A673 (cell line): ENCODE results near the gene CYTH4. TPM values are rescaled to one million over a fixed set of nuclear protein-coding genes. Genes with fewer than 3 reads are reported as not detected.

ENCODE experiments used
- BruUV-seq: library from RNA; stranded (reverse); fragments of 400-500 nt; replicated peaks from 2 replicates; lab custom pipeline; 2021; lab: Mats Ljungman, UMichigan
- CTCF ChIA-PET: fragments of 300-600 bp; sonication (Branson Sonifier 250); formaldehyde crosslinking; loops from one replicate; lab custom pipeline; 2022; ENCODE audit warnings: antibody characterized with exemption; lab: Charles Lee
- POLR2A ChIA-PET: fragments of 300-600 bp; sonication (Branson Sonifier 250); formaldehyde crosslinking; loops from one replicate; lab custom pipeline; 2022; ENCODE audit warnings: antibody characterized with exemption; ENCODE audit not compliant: low non-redundant PET; lab: Charles Lee
- DNase-seq: peaks from one replicate; pipeline ENCODE4 v3.0.0-alpha.2; 2015; ENCODE audit warnings: low spot score
- H3K27ac ChIP-seq: fragments of 200-600 bp; sonication (generic); 2 replicates; pipeline ENCODE4 v1.5.1; 2016; ENCODE audit warnings: mixed run types, low read depth, mild to moderate bottlenecking, mixed read lengths, antibody characterized with exemption, low read length; ENCODE audit not compliant: poor library complexity, severe bottlenecking
- H3K27me3 ChIP-seq: fragments of 200-600 bp; sonication (generic); replicated peaks from 2 replicates; pipeline ENCODE4 v1.6.1; 2017; ENCODE audit warnings: mixed run types, low read depth, mild to moderate bottlenecking, mixed read lengths, antibody characterized with exemption, low read length; ENCODE audit not compliant: insufficient read depth, poor library complexity
- H3K36me3 ChIP-seq: fragments of 200-600 bp; sonication (generic); 2 replicates; pipeline ENCODE4 v1.6.1; 2016; ENCODE audit warnings: mixed run types, mild to moderate bottlenecking, mixed read lengths, antibody characterized with exemption, low read length; ENCODE audit not compliant: insufficient read depth, poor library complexity, severe bottlenecking
- H3K4me1 ChIP-seq: fragments of 200-600 bp; sonication (generic); 2 replicates; pipeline ENCODE4 v1.6.1; 2017; ENCODE audit warnings: mixed run types, mild to moderate bottlenecking, mixed read lengths, antibody characterized with exemption, low read length; ENCODE audit not compliant: insufficient read depth, poor library complexity, severe bottlenecking
- H3K4me3 ChIP-seq: fragments of 200-600 bp; sonication (generic); 2 replicates; pipeline ENCODE4 v1.5.1; 2016; ENCODE audit warnings: low read depth, mixed run types, mild to moderate bottlenecking, mixed read lengths, low read length; ENCODE audit not compliant: poor library complexity, severe bottlenecking
- H3K9me3 ChIP-seq: fragments of 200-600 bp; sonication (generic); 2 replicates; pipeline ENCODE4 v1.6.1; 2016; ENCODE audit warnings: mixed run types, low read depth, mild to moderate bottlenecking, mixed read lengths, antibody characterized with exemption, low read length; ENCODE audit not compliant: poor library complexity, severe bottlenecking
- EZH2 ChIP-seq: fragments of 200-600 bp; sonication (generic); IDR thresholded peaks from 2 replicates; pipeline ENCODE4 v1.6.1; 2017; ENCODE audit warnings: borderline replicate concordance, low read depth, mild to moderate bottlenecking, mixed read lengths, antibody characterized with exemption, low read length; ENCODE audit not compliant: poor library complexity, severe bottlenecking
- intact Hi-C: fragments of 100-400 bp; cut with micrococcal nuclease; formaldehyde crosslinking; loops from one replicate; pipeline ENCODE4 v1.10.0; 2022; ENCODE audit not compliant: unreplicated experiment
- total RNA-seq: library from RNA; stranded (reverse); gene quantifications from 2 replicates; pipeline ENCODE4 v1.2.3, GENCODE V29; 2021
- TF ChIP-seq, protein P1 (sequence below): fragments of 300-800, 200-600 bp; sonication (generic); conservative IDR thresholded peaks from 2 replicates; pipeline ENCODE4 v1.5.1; 2017; ENCODE audit warnings: low read depth, mild to moderate bottlenecking, antibody characterized with exemption, low read length, moderate library complexity, mixed read lengths

CYTH4 gene
- total RNA-seq, 1 experiment from 2014 or later, result not detected

DNA sequence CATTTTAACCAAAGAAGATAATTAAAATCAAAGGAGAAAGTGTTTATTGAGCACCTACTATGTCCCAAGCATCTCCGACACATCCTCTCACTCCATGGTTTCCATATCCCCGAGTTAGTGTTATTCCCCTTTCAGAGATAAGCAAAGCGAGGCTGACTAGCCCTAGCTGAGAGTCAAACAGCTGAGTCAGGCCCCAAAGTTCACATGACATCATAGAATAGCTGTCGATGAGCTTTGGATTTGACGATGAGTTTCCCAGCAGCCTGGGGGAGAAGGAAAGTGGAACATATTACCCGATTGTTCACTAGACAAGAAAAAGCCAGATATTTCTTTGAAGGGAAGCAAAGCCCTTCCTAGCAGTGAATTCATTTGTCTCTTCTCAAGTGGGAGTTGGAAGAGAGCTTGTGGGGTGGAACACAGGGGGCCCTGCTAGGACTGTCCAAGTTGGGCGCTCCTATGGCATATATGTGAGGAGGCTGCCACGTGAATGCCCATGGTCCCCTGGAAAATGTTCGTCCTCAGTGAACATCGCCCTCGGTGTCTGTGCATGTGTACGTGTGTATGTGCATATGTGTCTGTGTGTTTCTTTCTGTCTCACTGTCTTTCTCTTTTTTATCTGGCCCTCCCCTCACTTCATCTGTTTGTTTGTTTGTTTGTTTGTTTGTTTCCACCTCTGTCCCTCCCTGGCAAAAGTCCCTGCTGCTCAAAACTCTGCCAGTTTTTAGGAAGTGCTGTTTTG is 493 bp upstream of the CYTH4 start:
- Histone ChIP-seq H3K9me3 (no peaks in the 10 kb centered on the region), H3K27ac (no peak overlapping the region), H3K36me3 (no peaks in the 10 kb centered on the region), H3K4me1 (no peaks in the 10 kb centered on the region), H3K4me3 (no peak overlapping the region), H3K27me3 (no peaks in the 10 kb centered on the region)
- ChIA-PET POLR2A (no interaction called here), CTCF (no interaction called here)
- no TSS peak for BruUV-seq
- DNase-seq, result no peak
- TF ChIP-seq EZH2, result no peak
- TF ChIP-seq, protein P1, sequence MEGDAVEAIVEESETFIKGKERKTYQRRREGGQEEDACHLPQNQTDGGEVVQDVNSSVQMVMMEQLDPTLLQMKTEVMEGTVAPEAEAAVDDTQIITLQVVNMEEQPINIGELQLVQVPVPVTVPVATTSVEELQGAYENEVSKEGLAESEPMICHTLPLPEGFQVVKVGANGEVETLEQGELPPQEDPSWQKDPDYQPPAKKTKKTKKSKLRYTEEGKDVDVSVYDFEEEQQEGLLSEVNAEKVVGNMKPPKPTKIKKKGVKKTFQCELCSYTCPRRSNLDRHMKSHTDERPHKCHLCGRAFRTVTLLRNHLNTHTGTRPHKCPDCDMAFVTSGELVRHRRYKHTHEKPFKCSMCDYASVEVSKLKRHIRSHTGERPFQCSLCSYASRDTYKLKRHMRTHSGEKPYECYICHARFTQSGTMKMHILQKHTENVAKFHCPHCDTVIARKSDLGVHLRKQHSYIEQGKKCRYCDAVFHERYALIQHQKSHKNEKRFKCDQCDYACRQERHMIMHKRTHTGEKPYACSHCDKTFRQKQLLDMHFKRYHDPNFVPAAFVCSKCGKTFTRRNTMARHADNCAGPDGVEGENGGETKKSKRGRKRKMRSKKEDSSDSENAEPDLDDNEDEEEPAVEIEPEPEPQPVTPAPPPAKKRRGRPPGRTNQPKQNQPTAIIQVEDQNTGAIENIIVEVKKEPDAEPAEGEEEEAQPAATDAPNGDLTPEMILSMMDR, result no peak
- intact Hi-C loops, result no loop called here

DNA sequence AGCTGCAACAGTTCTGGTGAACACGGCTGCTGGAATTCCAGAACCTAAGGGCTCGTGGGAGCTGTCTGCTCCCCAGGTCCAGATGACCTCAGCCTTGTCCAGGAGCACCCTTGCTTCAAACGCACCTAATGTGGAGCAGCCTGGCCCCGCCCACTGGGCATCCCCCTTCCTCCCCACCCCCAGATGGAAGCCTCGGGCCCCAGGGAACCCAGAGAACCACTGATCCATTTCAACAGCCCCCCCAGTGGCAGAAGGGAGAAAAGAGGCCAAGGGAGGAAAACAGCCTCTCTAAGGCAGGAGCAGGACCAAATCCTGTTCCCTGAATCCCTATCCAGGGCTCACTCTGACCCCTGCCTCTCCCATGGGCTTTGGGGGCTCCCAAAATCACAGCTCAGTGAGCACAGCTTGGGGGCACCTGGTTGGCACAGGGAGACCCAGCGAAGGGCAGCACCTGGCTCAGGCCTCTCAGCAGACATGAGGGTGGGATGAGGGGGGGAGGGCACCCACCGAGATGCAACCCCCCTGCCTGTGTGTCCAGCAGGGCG is 1.2 kb downstream of the CYTH4 start:
- no peak for DNase-seq
- Histone ChIP-seq H3K4me3 (no peak overlapping the region), H3K27ac (no peak overlapping the region), H3K9me3 (no peaks in the 10 kb centered on the region), H3K4me1 (no peaks in the 10 kb centered on the region), H3K27me3 (no peaks in the 10 kb centered on the region), H3K36me3 (no peaks in the 10 kb centered on the region)
- POLR2A ChIA-PET, result no interaction called here
- no peak for TF ChIP-seq EZH2
- TF ChIP-seq, protein P1, result no peak
- intact Hi-C loops, result no loop called here
- CTCF ChIA-PET, result no interaction called here
- BruUV-seq, result no TSS peak

DNA sequence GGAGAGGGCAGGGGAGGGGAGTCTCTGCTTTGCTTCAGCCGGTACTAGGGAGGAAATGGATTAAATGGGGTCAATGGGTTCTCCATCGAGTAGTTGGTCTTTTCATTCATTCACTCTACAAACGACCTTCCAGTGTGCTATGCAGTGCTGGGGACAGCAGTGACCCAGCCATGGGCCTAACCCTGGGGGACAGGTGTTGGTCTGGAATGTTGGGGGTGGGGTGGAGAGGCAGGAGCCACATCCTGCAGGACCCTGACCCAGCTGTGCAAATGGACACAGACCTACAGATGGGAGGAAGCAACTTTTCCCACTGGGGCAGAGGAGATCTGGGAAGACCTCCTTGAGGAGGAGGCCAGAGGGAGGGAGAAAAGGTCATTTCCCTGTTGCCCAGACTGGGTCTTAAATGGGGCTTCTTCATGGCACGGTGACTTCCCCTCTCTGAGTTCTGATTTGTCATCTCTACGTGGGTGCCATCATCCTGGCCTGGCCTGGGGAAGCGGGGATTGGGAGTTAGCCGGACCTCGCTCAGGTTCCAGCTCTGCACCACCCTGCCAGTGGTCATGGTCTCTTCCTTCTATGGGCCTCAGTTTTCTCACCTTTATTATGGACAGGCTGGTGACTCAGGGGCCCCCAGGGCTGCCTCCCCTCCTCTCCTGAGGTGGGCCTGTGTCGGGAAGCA is 2.0 kb downstream of the CYTH4 start:
- Histone ChIP-seq H3K4me1 (no peaks in the 10 kb centered on the region), H3K36me3 (no peaks in the 10 kb centered on the region), H3K27me3 (no peaks in the 10 kb centered on the region), H3K9me3 (no peaks in the 10 kb centered on the region), H3K4me3 (no peak overlapping the region), H3K27ac (no peak overlapping the region)
- DNase-seq, result no peak
- ChIA-PET CTCF (no interaction called here), POLR2A (interaction anchor here (0.6 kb wide), 1 partner anchor 218 kb away, joined by 18 read pairs; no protein-coding TSS in a partner anchor)
- BruUV-seq, result no TSS peak
- TF ChIP-seq, protein P1, result no peak
- no peak for TF ChIP-seq EZH2
- intact Hi-C loops, result no loop called here
